NT2/D1 (cell line): Measurements from ENCODE around the gene NTN3.

Experiments
- DNase-seq: peaks from one replicate; pipeline ENCODE4 v3.0.0-alpha.2; 2011; ENCODE audit warnings: low read depth, low spot score
- H3K27me3 ChIP-seq: 2 replicates; pipeline ENCODE4 v1.6.0; 2011; ENCODE audit warnings: mild to moderate bottlenecking; ENCODE audit not compliant: insufficient read length, insufficient read depth
- H3K36me3 ChIP-seq: 2 replicates; pipeline ENCODE4 v1.6.1; 2011; ENCODE audit warnings: mild to moderate bottlenecking, low read length, mixed read lengths; ENCODE audit not compliant: insufficient read depth, insufficient read length
- H3K4me1 ChIP-seq: 2 replicates; pipeline ENCODE4 v1.5.1; 2011; ENCODE audit not compliant: insufficient read depth, insufficient read length
- H3K4me3 ChIP-seq: 2 replicates; pipeline ENCODE4 v1.5.1; 2011; ENCODE audit warnings: low read depth; ENCODE audit not compliant: insufficient read length
- H3K9ac ChIP-seq: 2 replicates; pipeline ENCODE4 v1.6.0; 2011; ENCODE audit warnings: low read depth; ENCODE audit not compliant: insufficient read length
- H3K9me3 ChIP-seq: 2 replicates; pipeline ENCODE4 v1.5.1; 2011; ENCODE audit warnings: mild to moderate bottlenecking, low read length; ENCODE audit not compliant: insufficient read depth
- SUZ12 ChIP-seq: IDR thresholded peaks from 2 replicates; pipeline ENCODE4 v1.6.1; 2011; ENCODE audit not compliant: insufficient read length, insufficient read depth; ENCODE audit errors: extremely low read depth
- YY1 ChIP-seq: IDR thresholded peaks from 2 replicates; pipeline ENCODE4 v1.6.1; 2011; ENCODE audit not compliant: insufficient read length, insufficient read depth
- ZNF274 ChIP-seq: IDR thresholded peaks from 2 replicates; pipeline ENCODE4 v1.6.1; 2011; ENCODE audit warnings: mild to moderate bottlenecking, low read depth, low read length

NTN3 gene

GRCh38 chr16:2487903-2488531, 16.9 kb downstream of the NTN3 start:
- H3K27me3 ChIP-seq, result no peaks in the 10 kb centered on the region

GRCh38 chr16:2489581-2489980, 18.5 kb downstream of the NTN3 start:
- H3K27me3 ChIP-seq, result no peaks in the 10 kb centered on the region
- DNase-seq, result no peak
- H3K4me1 ChIP-seq, result peaks cover 10% of the 10 kb centered on the region
- H3K36me3 ChIP-seq, result peaks cover 9% of the 10 kb centered on the region
- no peaks in the 10 kb centered on the region for H3K9me3 ChIP-seq
- H3K9ac ChIP-seq, result no peak overlapping the region
- H3K4me3 ChIP-seq, result no peak overlapping the region
- TF ChIP-seq YY1, result no peak
- TF ChIP-seq ZNF274, result no peak
- no peak for TF ChIP-seq SUZ12

More at GRCh38 chr16:2487903-2488531, 16.9 kb downstream of the NTN3 start:
- H3K9ac ChIP-seq, result peak overlapping the region; percentile 36
- H3K4me1 ChIP-seq, result peaks cover 15% of the 10 kb centered on the region
- no peak for TF ChIP-seq ZNF274
- TF ChIP-seq SUZ12, result no peak
- no peak for TF ChIP-seq YY1
- no peaks in the 10 kb centered on the region for H3K9me3 ChIP-seq
- H3K4me3 ChIP-seq, result no peak overlapping the region
- DNase-seq, result no peak
- peaks cover 6% of the 10 kb centered on the region for H3K36me3 ChIP-seq

- DNase-seq, result no peak
- peaks cover 10% of the 10 kb centered on the region for H3K4me1 ChIP-seq
- H3K4me3 ChIP-seq, result no peak overlapping the region
- TF ChIP-seq YY1 (no peak), ZNF274 (no peak), SUZ12 (no peak)
- peaks cover 9% of the 10 kb centered on the region for H3K36me3 ChIP-seq
- H3K9ac ChIP-seq, result no peak overlapping the region
- no peaks in the 10 kb centered on the region for H3K27me3 ChIP-seq
- H3K9me3 ChIP-seq, result no peaks in the 10 kb centered on the region
These were observed 19.4 kb downstream of the NTN3 start for GRCh38 chr16:2490190-2491105.

- no peaks in the 10 kb centered on the region for H3K27me3 ChIP-seq
- peaks cover 22% of the 10 kb centered on the region for H3K36me3 ChIP-seq
- H3K4me3 ChIP-seq, result no peak overlapping the region
- H3K9me3 ChIP-seq, result no peaks in the 10 kb centered on the region
- DNase-seq, result no peak
- peaks cover 11% of the 10 kb centered on the region for H3K4me1 ChIP-seq
- no peak overlapping the region for H3K9ac ChIP-seq
- TF ChIP-seq SUZ12 (no peak), YY1 (no peak), ZNF274 (no peak)
These were observed 21.2 kb downstream of the NTN3 start for GRCh38 chr16:2492292-2492691.

GRCh38 chr16:2493605-2494004, 22.5 kb downstream of the NTN3 start:
- TF ChIP-seq YY1 (no peak), ZNF274 (no peak), SUZ12 (no peak)
- Histone ChIP-seq H3K4me1 (peaks cover 6% of the 10 kb centered on the region), H3K4me3 (no peak overlapping the region), H3K36me3 (peaks cover 31% of the 10 kb centered on the region), H3K9me3 (no peaks in the 10 kb centered on the region), H3K9ac (no peak overlapping the region), H3K27me3 (no peaks in the 10 kb centered on the region)
- DNase-seq, result no peak

- Histone ChIP-seq H3K9me3 (no peaks in the 10 kb centered on the region), H3K4me1 (peaks cover 6% of the 10 kb centered on the region), H3K27me3 (no peaks in the 10 kb centered on the region), H3K9ac (no peak overlapping the region), H3K4me3 (no peak overlapping the region), H3K36me3 (peaks cover 38% of the 10 kb centered on the region)
- TF ChIP-seq SUZ12 (no peak), ZNF274 (no peak), YY1 (no peak)
- DNase-seq, result no peak
These were observed 23.5 kb downstream of the NTN3 start for GRCh38 chr16:2494616-2495015.

GRCh38 chr16:2495041-2495440, 23.9 kb downstream of the NTN3 start:
- Histone ChIP-seq H3K36me3 (peaks cover 36% of the 10 kb centered on the region), H3K4me1 (peaks cover 6% of the 10 kb centered on the region), H3K4me3 (no peak overlapping the region), H3K9me3 (no peaks in the 10 kb centered on the region), H3K27me3 (no peaks in the 10 kb centered on the region), H3K9ac (no peak overlapping the region)
- no peak for TF ChIP-seq ZNF274
- no peak for TF ChIP-seq YY1
- TF ChIP-seq SUZ12, result no peak
- DNase-seq, result no peak
